ENCODE data around the gene OR2H2. TPM values are rescaled to one million over a fixed set of nuclear protein-coding genes. Genes with fewer than 3 reads are reported as not detected.

OR2H2 gene
- total and polyA plus RNA-seq, 2 of the 13 experiments (the other 11 are each of a cell fraction or from before 2014, with no cell fraction given): not detected

- CTCF ChIA-PET (ENCODE audit: low intra/inter-chr PET ratio, low total read pairs): no interaction called here
- WGBS (ENCODE audit: low lambda C conversion rate): 45% methylated on average over 5 of the region's 5 CpGs
- peaks cover 4% of the 10 kb centered on the region; the same call in 1 of the 2 replicates for H3K4me1 ChIP-seq (ENCODE audit: insufficient read depth, low read length)
- no peak overlapping the region for H3K27ac ChIP-seq (ENCODE audit: extremely low read length, insufficient read depth, low read length)
- TF ChIP-seq ZNF773 (CRISPR knock-in tag; IDR thresholded peaks at IDR 0.05; ENCODE audit: borderline replicate concordance) (no peak), ZNF598 (CRISPR knock-in tag; IDR thresholded peaks at IDR 0.05; ENCODE audit: borderline replicate concordance) (no peak), ZNF30 (CRISPR knock-in tag; IDR thresholded peaks at IDR 0.05) (no peak), PBX3 (CRISPR knock-in tag; IDR thresholded peaks at IDR 0.05; ENCODE audit: borderline replicate concordance) (no peak), BRD4 (CRISPR knock-in tag; IDR thresholded peaks at IDR 0.05) (no peak), RORA (CRISPR knock-in tag; IDR thresholded peaks at IDR 0.05) (no peak), FOXC1 (CRISPR knock-in tag; IDR thresholded peaks at IDR 0.05; ENCODE audit: borderline replicate concordance) (no peak), SATB2 (CRISPR knock-in tag; IDR thresholded peaks at IDR 0.05) (no peak), ZNF207 (IDR thresholded peaks at IDR 0.05; ENCODE audit: borderline replicate concordance) (no peak), YEATS4 (CRISPR knock-in tag; IDR thresholded peaks at IDR 0.05; ENCODE audit: borderline replicate concordance) (no peak), HIVEP1 (CRISPR knock-in tag; IDR thresholded peaks at IDR 0.05) (no peak), RXRB (CRISPR knock-in tag; IDR thresholded peaks at IDR 0.05; ENCODE audit: borderline replicate concordance) (no peak), MZF1 (CRISPR knock-in tag; IDR thresholded peaks at IDR 0.05; ENCODE audit: borderline replicate concordance) (no peak)
- TF ChIP-seq, protein P1, sequence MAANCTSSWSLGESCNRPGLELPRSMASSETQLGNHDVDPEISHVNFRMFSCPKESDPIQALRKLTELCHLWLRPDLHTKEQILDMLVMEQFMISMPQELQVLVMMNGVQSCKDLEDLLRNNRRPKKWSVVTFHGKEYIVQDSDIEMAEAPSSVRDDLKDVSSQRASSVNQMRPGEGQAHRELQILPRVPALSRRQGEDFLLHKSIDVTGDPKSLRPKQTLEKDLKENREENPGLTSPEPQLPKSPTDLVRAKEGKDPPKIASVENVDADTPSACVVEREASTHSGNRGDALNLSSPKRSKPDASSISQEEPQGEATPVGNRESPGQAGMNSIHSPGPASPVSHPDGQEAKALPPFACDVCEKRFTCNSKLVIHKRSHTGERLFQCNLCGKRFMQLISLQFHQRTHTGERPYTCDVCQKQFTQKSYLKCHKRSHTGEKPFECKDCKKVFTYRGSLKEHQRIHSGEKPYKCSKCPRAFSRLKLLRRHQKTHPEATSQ (CRISPR knock-in tag; IDR thresholded peaks at IDR 0.05; ENCODE audit: borderline replicate concordance): no peak
- no peak overlapping the region for H3K9ac ChIP-seq (ENCODE audit: insufficient read depth, low read depth, low read length)
- no peaks in the 10 kb centered on the region for H3K79me2 ChIP-seq (ENCODE audit: insufficient read depth, low read length)
- no peaks in the 10 kb centered on the region for H3K9me3 ChIP-seq (ENCODE audit: low read length)
- no peaks in the 10 kb centered on the region for H3K27me3 ChIP-seq (ENCODE audit: control insufficient read depth in 1 of 2, insufficient read depth in 2 of 2, low read length in 2 of 2)
- no peaks in the 10 kb centered on the region for H4K20me1 ChIP-seq (ENCODE audit: insufficient read depth, low read length)
- POLR2A ChIA-PET: no interaction called here
- DNase-seq (ENCODE audit: low spot score) (no peak), ATAC-seq (no peak), FAIRE-seq (no peak)
- no peak overlapping the region for H2AFZ ChIP-seq (ENCODE audit: low read length)
- H3K36me3 ChIP-seq (replicated peaks in 1 of 2; ENCODE audit: control insufficient read depth in 1 of 2, insufficient read depth in 2 of 2, low read length in 2 of 2): no peaks in the 10 kb centered on the region
- H3K4me3 ChIP-seq (replicated peaks in 1 of 3; ENCODE audit: insufficient read depth in 1 of 3, low read depth in 2 of 3, low read length in 3 of 3): no peak overlapping the region
- no peak overlapping the region for H3K4me2 ChIP-seq (ENCODE audit: low read depth, low read length)
- intact Hi-C loops (cut with micrococcal nuclease; ENCODE audit: unreplicated experiment) (no loop called here), in situ Hi-C loops (cut with HindIII; ENCODE audit: extremely low pct_ligation_motif_present, low pct_unique_long_range_greater_than_20kb) (no loop called here)
- no TSS peak for BruUV-seq (replicated peaks)
These were observed 18.1 kb upstream of the OR2H2 start for GRCh38 chr6:29566856-29567255.

All from HepG2 (cell line).